ENCODE data around the gene IL17REL. TPM values are rescaled to one million over a fixed set of nuclear protein-coding genes. Genes with fewer than 3 reads are reported as not detected.

IL17REL gene
- total RNA-seq, 1 donor from 2014 or later: not detected

- H3K36me3 Mint-ChIP-seq (ENCODE audit: low read depth, unreplicated experiment): no peaks in the 10 kb centered on the region
- no peak for FAIRE-seq
- H3K9me3 Mint-ChIP-seq (ENCODE audit: unreplicated experiment): no peaks in the 10 kb centered on the region
- H4K20me1 ChIP-seq (ENCODE audit: insufficient read depth, low read length): no peaks in the 10 kb centered on the region
- H3K9me3 ChIP-seq (ENCODE audit: insufficient read depth, low read depth, low read length): no peaks in the 10 kb centered on the region
- H3K4me3 ChIP-seq (ENCODE audit: insufficient read depth, low read depth, low read length): no peak overlapping the region
- no peak overlapping the region for H3K9ac ChIP-seq (ENCODE audit: low read length)
- peaks cover 14% of the 10 kb centered on the region for H3K27me3 ChIP-seq (ENCODE audit: insufficient read depth, low read length)
- no peaks in the 10 kb centered on the region for H3K79me2 ChIP-seq (ENCODE audit: insufficient read depth, low read length)
- no peak for DNase-seq (ENCODE audit: low read depth)
- H3K27ac ChIP-seq (ENCODE audit: low read depth, low read length): no peak overlapping the region
- H3K4me3 Mint-ChIP-seq (ENCODE audit: unreplicated experiment): no peak overlapping the region
- peaks cover 41% of the 10 kb centered on the region for H3K27me3 Mint-ChIP-seq (ENCODE audit: low read depth, unreplicated experiment)
- no peaks in the 10 kb centered on the region for H3K36me3 ChIP-seq (ENCODE audit: insufficient read depth, low read length)
- H3K4me1 Mint-ChIP-seq (ENCODE audit: low read depth, unreplicated experiment): no peaks in the 10 kb centered on the region
- no peak for TF ChIP-seq CTCF (IDR thresholded peaks at IDR 0.05; ENCODE audit: insufficient read depth, low read depth, low read length)
- no peak for TF ChIP-seq EZH2 (IDR thresholded peaks at IDR 0.05; ENCODE audit: insufficient read depth, low read length)
- no peak overlapping the region for H3K4me2 ChIP-seq (ENCODE audit: low read length)
- no peak overlapping the region for H2AFZ ChIP-seq (ENCODE audit: low read depth, low read length)
- H3K27ac Mint-ChIP-seq (ENCODE audit: unreplicated experiment): no peak overlapping the region
- no peaks in the 10 kb centered on the region for H3K4me1 ChIP-seq (ENCODE audit: insufficient read depth, low read length)
Measured at GRCh38 chr22:50025993-50026392, 13.4 kb upstream of the IL17REL start.

- H3K4me1 Mint-ChIP-seq (ENCODE audit: low read depth, unreplicated experiment): no peaks in the 10 kb centered on the region
- Histone ChIP-seq H3K79me2 (ENCODE audit: insufficient read depth, low read length) (no peaks in the 10 kb centered on the region), H3K27ac (ENCODE audit: low read depth, low read length) (no peak overlapping the region), H3K4me1 (ENCODE audit: insufficient read depth, low read length) (no peaks in the 10 kb centered on the region), H3K4me3 (ENCODE audit: insufficient read depth, low read depth, low read length) (no peak overlapping the region), H3K36me3 (ENCODE audit: insufficient read depth, low read length) (no peaks in the 10 kb centered on the region), H4K20me1 (ENCODE audit: insufficient read depth, low read length) (no peaks in the 10 kb centered on the region), H3K27me3 (ENCODE audit: insufficient read depth, low read length) (peaks cover 22% of the 10 kb centered on the region), H3K9me3 (ENCODE audit: insufficient read depth, low read depth, low read length) (peaks cover 5% of the 10 kb centered on the region), H2AFZ (ENCODE audit: low read depth, low read length) (no peak overlapping the region), H3K4me2 (ENCODE audit: low read length) (no peak overlapping the region), H3K9ac (ENCODE audit: low read length) (no peak overlapping the region)
- no peaks in the 10 kb centered on the region for H3K36me3 Mint-ChIP-seq (ENCODE audit: low read depth, unreplicated experiment)
- H3K4me3 Mint-ChIP-seq (ENCODE audit: unreplicated experiment): no peak overlapping the region
- FAIRE-seq: no peak
- no peak for DNase-seq (ENCODE audit: low read depth)
- no peak overlapping the region for H3K27ac Mint-ChIP-seq (ENCODE audit: unreplicated experiment)
- H3K27me3 Mint-ChIP-seq (ENCODE audit: low read depth, unreplicated experiment): peaks cover 29% of the 10 kb centered on the region
- no peaks in the 10 kb centered on the region for H3K9me3 Mint-ChIP-seq (ENCODE audit: unreplicated experiment)
- no peak for TF ChIP-seq EZH2 (IDR thresholded peaks at IDR 0.05; ENCODE audit: insufficient read depth, low read length)
- TF ChIP-seq CTCF (IDR thresholded peaks at IDR 0.05; ENCODE audit: insufficient read depth, low read depth, low read length): no peak
Measured at GRCh38 chr22:50022171-50022819, 9.7 kb upstream of the IL17REL start.

DNA sequence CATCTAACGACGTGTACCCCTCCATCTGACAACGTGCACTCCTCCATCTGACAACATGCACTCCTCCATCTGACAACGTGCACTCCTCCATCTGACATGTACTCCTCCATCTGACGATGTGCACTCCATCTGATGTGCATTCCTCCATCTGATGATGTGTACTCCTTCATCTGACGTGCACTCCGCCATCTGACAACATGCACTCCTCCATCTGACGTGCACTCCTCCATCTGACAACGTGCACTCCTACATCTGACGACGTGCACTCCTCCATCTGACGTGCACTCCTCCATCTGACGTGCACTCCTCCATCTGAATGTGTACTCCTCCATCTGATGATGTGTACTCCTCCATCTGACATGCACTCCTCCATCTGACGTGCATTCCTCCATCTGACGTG, 8.0 kb upstream of the IL17REL start:
- Mint-ChIP-seq H3K9me3 (ENCODE audit: unreplicated experiment) (no peaks in the 10 kb centered on the region), H3K27ac (ENCODE audit: unreplicated experiment) (no peak overlapping the region), H3K4me1 (ENCODE audit: low read depth, unreplicated experiment) (no peaks in the 10 kb centered on the region), H3K27me3 (ENCODE audit: low read depth, unreplicated experiment) (peaks cover 25% of the 10 kb centered on the region), H3K36me3 (ENCODE audit: low read depth, unreplicated experiment) (no peaks in the 10 kb centered on the region), H3K4me3 (ENCODE audit: unreplicated experiment) (no peak overlapping the region)
- Histone ChIP-seq H4K20me1 (ENCODE audit: insufficient read depth, low read length) (no peaks in the 10 kb centered on the region), H3K4me1 (ENCODE audit: insufficient read depth, low read length) (peaks cover 7% of the 10 kb centered on the region), H3K79me2 (ENCODE audit: insufficient read depth, low read length) (no peaks in the 10 kb centered on the region), H3K4me3 (ENCODE audit: insufficient read depth, low read depth, low read length) (no peak overlapping the region), H3K4me2 (ENCODE audit: low read length) (no peak overlapping the region), H3K27me3 (ENCODE audit: insufficient read depth, low read length) (peaks cover 22% of the 10 kb centered on the region), H3K36me3 (ENCODE audit: insufficient read depth, low read length) (no peaks in the 10 kb centered on the region), H2AFZ (ENCODE audit: low read depth, low read length) (no peak overlapping the region), H3K27ac (ENCODE audit: low read depth, low read length) (no peak overlapping the region), H3K9me3 (ENCODE audit: insufficient read depth, low read depth, low read length) (peaks cover 5% of the 10 kb centered on the region), H3K9ac (ENCODE audit: low read length) (no peak overlapping the region)
- FAIRE-seq (no peak), DNase-seq (ENCODE audit: low read depth) (no peak)
- no peak for TF ChIP-seq EZH2 (IDR thresholded peaks at IDR 0.05; ENCODE audit: insufficient read depth, low read length)
